ENCODE measurements around the gene RPH3AL. TPM values are rescaled to one million over a fixed set of nuclear protein-coding genes. Genes with fewer than 3 reads are reported as not detected.
A peak's percentile ranks its signal among the peaks of the same experiment; 100 is the strongest.

Gene RPH3AL
- 13.8 TPM for polyA plus RNA-seq

GRCh38 chr17:352421-353212, at the start of gene RPH3AL:
RPH3AL (minus strand) TSS chr17:352807; CDS start chr17:327543, 25,264 bp downstream.
- Mint-ChIP-seq H3K9me3 (no peaks in the 10 kb centered on the region), H3K4me3 (no peak within 1 kb of the TSS), H3K27me3 (peaks cover 13% of the 10 kb centered on the region), H3K4me1 (peaks cover 0 to 3% (median 0%) of the 10 kb centered on the region in 3 donors), H3K36me3 (peaks cover 1% of the 10 kb centered on the region), H3K27ac (no peak within 1 kb of the TSS)

GRCh38 chr17:400257-400656, 47.6 kb upstream of the RPH3AL start:
- peaks cover 0 to 4% (median 2%) of the 10 kb centered on the region in 3 donors for H3K4me1 Mint-ChIP-seq
- no peak overlapping the region for H3K4me3 Mint-ChIP-seq
- H3K36me3 Mint-ChIP-seq, result no peaks in the 10 kb centered on the region
- H3K27ac Mint-ChIP-seq, result no peak overlapping the region
- H3K27me3 Mint-ChIP-seq, result no peaks in the 10 kb centered on the region
- H3K9me3 Mint-ChIP-seq, result no peaks in the 10 kb centered on the region

- Mint-ChIP-seq H3K4me1 (no peaks in the 10 kb centered on the region), H3K36me3 (no peaks in the 10 kb centered on the region), H3K27me3 (peaks cover 3% of the 10 kb centered on the region), H3K9me3 (no peaks in the 10 kb centered on the region), H3K27ac (no peak overlapping the region), H3K4me3 (no peak overlapping the region)
These were observed 44.2 kb upstream of the RPH3AL start for GRCh38 chr17:396788-397187.

GRCh38 chr17:395974-396373, 43.4 kb upstream of the RPH3AL start:
- peaks cover 6% of the 10 kb centered on the region for H3K27me3 Mint-ChIP-seq
- H3K27ac Mint-ChIP-seq, result peak overlapping the region in 1 of 3 donors; percentile 85
- no peaks in the 10 kb centered on the region for H3K9me3 Mint-ChIP-seq
- H3K4me1 Mint-ChIP-seq, result no peaks in the 10 kb centered on the region
- no peaks in the 10 kb centered on the region for H3K36me3 Mint-ChIP-seq
- no peak overlapping the region for H3K4me3 Mint-ChIP-seq

GRCh38 chr17:395179-395578, 42.6 kb upstream of the RPH3AL start:
- no peak overlapping the region for H3K4me3 Mint-ChIP-seq
- no peaks in the 10 kb centered on the region for H3K4me1 Mint-ChIP-seq
- H3K36me3 Mint-ChIP-seq, result no peaks in the 10 kb centered on the region
- H3K27ac Mint-ChIP-seq, result no peak overlapping the region
- H3K27me3 Mint-ChIP-seq, result peaks cover 8% of the 10 kb centered on the region
- H3K9me3 Mint-ChIP-seq, result no peaks in the 10 kb centered on the region

- peaks cover 9% of the 10 kb centered on the region for H3K27me3 Mint-ChIP-seq
- no peaks in the 10 kb centered on the region for H3K9me3 Mint-ChIP-seq
These were observed 42.1 kb upstream of the RPH3AL start for GRCh38 chr17:394718-395095.

GRCh38 chr17:393806-394717, 41.5 kb upstream of the RPH3AL start:
- Mint-ChIP-seq H3K4me1 (no peaks in the 10 kb centered on the region), H3K9me3 (no peaks in the 10 kb centered on the region), H3K27ac (no peak overlapping the region), H3K36me3 (no peaks in the 10 kb centered on the region), H3K4me3 (no peak overlapping the region), H3K27me3 (peaks cover 10% of the 10 kb centered on the region)

More at GRCh38 chr17:394718-395095, 42.1 kb upstream of the RPH3AL start:
- Mint-ChIP-seq H3K4me1 (no peaks in the 10 kb centered on the region), H3K27ac (no peak overlapping the region), H3K36me3 (no peaks in the 10 kb centered on the region), H3K4me3 (no peak overlapping the region)

GRCh38 chr17:391850-392249, 39.2 kb upstream of the RPH3AL start:
- no peaks in the 10 kb centered on the region for H3K9me3 Mint-ChIP-seq
- H3K4me1 Mint-ChIP-seq, result peaks cover 0 to under 1% (median 0%) of the 10 kb centered on the region in 3 donors
- H3K27me3 Mint-ChIP-seq, result peaks cover 17% of the 10 kb centered on the region
- H3K36me3 Mint-ChIP-seq, result peaks cover 1% of the 10 kb centered on the region
- no peak overlapping the region for H3K27ac Mint-ChIP-seq
- no peak overlapping the region for H3K4me3 Mint-ChIP-seq

GRCh38 chr17:390025-390424, 37.4 kb upstream of the RPH3AL start:
- H3K9me3 Mint-ChIP-seq, result no peaks in the 10 kb centered on the region
- H3K27ac Mint-ChIP-seq, result no peak overlapping the region
- H3K4me3 Mint-ChIP-seq, result peak overlapping the region in 1 of 4 donors; percentile 40
- peaks cover 22% of the 10 kb centered on the region for H3K27me3 Mint-ChIP-seq
- H3K4me1 Mint-ChIP-seq, result peaks cover 3 to 7% (median 4%) of the 10 kb centered on the region in 3 donors
- peaks cover 1% of the 10 kb centered on the region for H3K36me3 Mint-ChIP-seq

- peaks cover 1% of the 10 kb centered on the region for H3K36me3 Mint-ChIP-seq
- H3K27me3 Mint-ChIP-seq, result peaks cover 23% of the 10 kb centered on the region
- H3K27ac Mint-ChIP-seq, result no peak overlapping the region
- no peaks in the 10 kb centered on the region for H3K9me3 Mint-ChIP-seq
- peaks cover 7 to 13% (median 7%) of the 10 kb centered on the region in 3 donors for H3K4me1 Mint-ChIP-seq
- peak overlapping the region in 2 of 4 donors; percentile 44 to 65 for H3K4me3 Mint-ChIP-seq
These were observed 35.5 kb upstream of the RPH3AL start for GRCh38 chr17:388087-388486.

GRCh38 chr17:386141-386876, 33.7 kb upstream of the RPH3AL start:
- peak overlapping the region; percentile 51 to 64 (median 53) for H3K27ac Mint-ChIP-seq
- H3K36me3 Mint-ChIP-seq, result peaks cover 1% of the 10 kb centered on the region
- peaks cover 7 to 13% (median 12%) of the 10 kb centered on the region in 3 donors for H3K4me1 Mint-ChIP-seq
- H3K27me3 Mint-ChIP-seq, result peaks cover 21% of the 10 kb centered on the region
- H3K9me3 Mint-ChIP-seq, result no peaks in the 10 kb centered on the region
- H3K4me3 Mint-ChIP-seq, result peak overlapping the region; percentile 84 to 94 (median 92)

- H3K36me3 Mint-ChIP-seq, result peaks cover 1% of the 10 kb centered on the region
- H3K27me3 Mint-ChIP-seq, result peaks cover 19% of the 10 kb centered on the region
- peaks cover 7 to 13% (median 12%) of the 10 kb centered on the region in 3 donors for H3K4me1 Mint-ChIP-seq
- no peak overlapping the region for H3K27ac Mint-ChIP-seq
- no peak overlapping the region for H3K4me3 Mint-ChIP-seq
- H3K9me3 Mint-ChIP-seq, result no peaks in the 10 kb centered on the region
These were observed 33.2 kb upstream of the RPH3AL start for GRCh38 chr17:385836-386140.

- Mint-ChIP-seq H3K27me3 (peaks cover 18% of the 10 kb centered on the region), H3K9me3 (no peaks in the 10 kb centered on the region), H3K27ac (no peak overlapping the region), H3K36me3 (peaks cover 1% of the 10 kb centered on the region), H3K4me3 (peak overlapping the region; percentile 63 to 82 (median 74)), H3K4me1 (peaks cover 7 to 13% (median 12%) of the 10 kb centered on the region in 3 donors)
These were observed 32.7 kb upstream of the RPH3AL start for GRCh38 chr17:385178-385835.

- no peaks in the 10 kb centered on the region for H3K9me3 Mint-ChIP-seq
- peaks cover 15% of the 10 kb centered on the region for H3K27me3 Mint-ChIP-seq
- peak overlapping the region; percentile 67 to 90 (median 86) for H3K4me3 Mint-ChIP-seq
- peaks cover 7 to 13% (median 12%) of the 10 kb centered on the region in 3 donors for H3K4me1 Mint-ChIP-seq
- H3K27ac Mint-ChIP-seq, result peak overlapping the region in 1 of 3 donors; percentile 73
- peaks cover 1% of the 10 kb centered on the region for H3K36me3 Mint-ChIP-seq
These were observed 32.1 kb upstream of the RPH3AL start for GRCh38 chr17:384622-385177.

Measured in IgD-negative memory B cell (primary cell).